ENCODE results near the gene FADS1. TPM values are rescaled to one million over a fixed set of nuclear protein-coding genes. Genes with fewer than 3 reads are reported as not detected.

The FADS1 gene
- total RNA-seq, 6 experiments from 2014 or later = 25.9 to 39.1 (median 36.4) TPM

DNA sequence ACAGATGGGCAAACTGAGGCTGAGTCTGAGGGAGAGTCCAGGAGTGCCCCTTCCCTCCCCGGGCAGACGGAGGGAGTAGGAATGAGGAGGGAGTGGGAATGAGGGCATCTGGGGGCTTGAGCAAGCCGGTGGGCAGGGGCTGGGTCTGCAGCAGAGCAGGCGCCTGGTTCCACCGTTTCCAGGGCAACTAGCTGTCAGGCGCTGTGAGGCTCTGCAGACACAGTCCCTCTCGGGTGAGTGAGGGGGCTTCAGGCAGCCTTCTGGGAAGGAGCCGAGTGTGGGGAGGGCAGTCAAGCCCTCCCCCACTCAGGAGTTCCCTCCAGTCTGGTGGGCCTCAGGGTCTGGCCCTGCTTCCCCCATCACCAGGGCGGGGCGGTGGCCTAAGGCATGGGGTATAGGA lies 43.4 kb downstream of the FADS1 start:
- Mint-ChIP-seq H3K27me3 (ENCODE audit: insufficient read depth) (peaks cover 13% of the 10 kb centered on the region), H3K4me3 (no peak overlapping the region), H3K9me3 (no peaks in the 10 kb centered on the region), H3K4me1 (ENCODE audit: low read depth) (no peaks in the 10 kb centered on the region), H3K36me3 (ENCODE audit: low read depth) (no peaks in the 10 kb centered on the region), H3K27ac (no peak overlapping the region)
- TF ChIP-seq, protein P1, sequence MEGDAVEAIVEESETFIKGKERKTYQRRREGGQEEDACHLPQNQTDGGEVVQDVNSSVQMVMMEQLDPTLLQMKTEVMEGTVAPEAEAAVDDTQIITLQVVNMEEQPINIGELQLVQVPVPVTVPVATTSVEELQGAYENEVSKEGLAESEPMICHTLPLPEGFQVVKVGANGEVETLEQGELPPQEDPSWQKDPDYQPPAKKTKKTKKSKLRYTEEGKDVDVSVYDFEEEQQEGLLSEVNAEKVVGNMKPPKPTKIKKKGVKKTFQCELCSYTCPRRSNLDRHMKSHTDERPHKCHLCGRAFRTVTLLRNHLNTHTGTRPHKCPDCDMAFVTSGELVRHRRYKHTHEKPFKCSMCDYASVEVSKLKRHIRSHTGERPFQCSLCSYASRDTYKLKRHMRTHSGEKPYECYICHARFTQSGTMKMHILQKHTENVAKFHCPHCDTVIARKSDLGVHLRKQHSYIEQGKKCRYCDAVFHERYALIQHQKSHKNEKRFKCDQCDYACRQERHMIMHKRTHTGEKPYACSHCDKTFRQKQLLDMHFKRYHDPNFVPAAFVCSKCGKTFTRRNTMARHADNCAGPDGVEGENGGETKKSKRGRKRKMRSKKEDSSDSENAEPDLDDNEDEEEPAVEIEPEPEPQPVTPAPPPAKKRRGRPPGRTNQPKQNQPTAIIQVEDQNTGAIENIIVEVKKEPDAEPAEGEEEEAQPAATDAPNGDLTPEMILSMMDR (IDR thresholded peaks at IDR 0.05) = no peak
- no peak for DNase-seq

DNA sequence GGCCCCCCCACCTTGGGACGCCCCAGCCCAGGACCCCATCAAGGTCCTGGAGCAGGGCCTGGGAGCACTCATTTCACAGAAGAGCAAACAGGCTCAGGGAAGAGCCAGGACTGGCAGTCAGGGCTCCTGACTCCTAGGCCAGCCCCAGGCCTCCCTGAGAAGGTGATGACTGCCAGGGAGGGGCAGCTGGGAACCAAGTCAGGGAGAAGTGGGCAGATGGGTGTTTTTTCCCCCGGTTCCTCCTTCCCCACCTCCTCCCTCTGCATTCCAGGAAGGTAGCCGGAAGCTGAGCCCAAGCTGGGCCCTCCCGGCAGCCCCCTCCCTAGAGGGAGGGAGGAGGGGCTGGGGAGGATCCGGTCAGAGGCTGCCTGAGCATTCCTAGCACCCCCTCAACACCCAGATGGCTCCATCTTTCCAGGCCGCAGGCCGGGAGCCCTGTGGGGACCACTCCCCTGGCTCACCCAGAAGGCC lies 44.8 kb downstream of the FADS1 start:
- H3K4me3 Mint-ChIP-seq = no peak overlapping the region
- no peaks in the 10 kb centered on the region for H3K36me3 Mint-ChIP-seq (ENCODE audit: low read depth)
- TF ChIP-seq, protein P1 (IDR thresholded peaks at IDR 0.05) = no peak
- no peak for DNase-seq
- H3K27ac Mint-ChIP-seq = no peak overlapping the region
- H3K4me1 Mint-ChIP-seq (ENCODE audit: low read depth) = no peaks in the 10 kb centered on the region
- H3K27me3 Mint-ChIP-seq (ENCODE audit: insufficient read depth) = peaks cover 13% of the 10 kb centered on the region
- H3K9me3 Mint-ChIP-seq = no peaks in the 10 kb centered on the region

DNA sequence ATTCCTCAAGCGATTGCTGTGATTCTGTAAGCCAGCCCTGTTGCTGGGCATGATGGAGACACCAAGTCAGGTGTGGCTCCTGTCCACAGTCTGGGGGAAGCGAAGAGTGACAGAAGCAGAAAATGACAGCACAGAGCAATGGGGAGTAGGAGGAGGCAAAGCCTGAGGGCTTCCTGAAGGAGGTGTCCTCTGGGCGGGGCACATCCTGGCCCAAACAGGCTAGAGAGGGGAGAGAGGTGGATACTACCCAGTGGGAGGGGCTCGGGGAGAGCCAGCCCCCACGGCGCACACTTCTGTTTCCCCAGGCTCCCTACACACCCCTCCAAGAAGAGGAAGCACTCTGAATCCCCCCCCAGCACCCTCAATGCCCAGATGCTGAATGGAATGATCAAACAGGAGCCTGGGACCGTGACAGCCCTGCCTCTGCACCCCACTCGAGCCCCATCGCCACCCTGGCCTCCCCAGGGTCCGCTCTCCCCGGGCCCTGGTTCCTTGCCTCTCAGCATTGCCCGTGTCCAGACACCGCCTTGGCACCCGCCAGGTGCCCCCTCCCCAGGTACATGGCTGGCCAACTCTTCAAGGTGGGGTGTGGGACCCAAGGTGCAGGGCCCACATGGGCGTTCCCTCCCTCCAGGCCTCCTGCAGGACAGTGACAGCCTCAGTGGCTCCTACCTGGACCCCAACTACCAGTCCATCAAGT lies 45.5 kb downstream of the FADS1 start:
- Mint-ChIP-seq H3K9me3 (no peaks in the 10 kb centered on the region), H3K27me3 (ENCODE audit: insufficient read depth) (peaks cover 11% of the 10 kb centered on the region), H3K4me3 (no peak overlapping the region), H3K27ac (no peak overlapping the region), H3K4me1 (ENCODE audit: low read depth) (no peaks in the 10 kb centered on the region), H3K36me3 (ENCODE audit: low read depth) (no peaks in the 10 kb centered on the region)
- TF ChIP-seq, protein P1 (IDR thresholded peaks at IDR 0.05) = no peak
- DNase-seq = no peak

DNA sequence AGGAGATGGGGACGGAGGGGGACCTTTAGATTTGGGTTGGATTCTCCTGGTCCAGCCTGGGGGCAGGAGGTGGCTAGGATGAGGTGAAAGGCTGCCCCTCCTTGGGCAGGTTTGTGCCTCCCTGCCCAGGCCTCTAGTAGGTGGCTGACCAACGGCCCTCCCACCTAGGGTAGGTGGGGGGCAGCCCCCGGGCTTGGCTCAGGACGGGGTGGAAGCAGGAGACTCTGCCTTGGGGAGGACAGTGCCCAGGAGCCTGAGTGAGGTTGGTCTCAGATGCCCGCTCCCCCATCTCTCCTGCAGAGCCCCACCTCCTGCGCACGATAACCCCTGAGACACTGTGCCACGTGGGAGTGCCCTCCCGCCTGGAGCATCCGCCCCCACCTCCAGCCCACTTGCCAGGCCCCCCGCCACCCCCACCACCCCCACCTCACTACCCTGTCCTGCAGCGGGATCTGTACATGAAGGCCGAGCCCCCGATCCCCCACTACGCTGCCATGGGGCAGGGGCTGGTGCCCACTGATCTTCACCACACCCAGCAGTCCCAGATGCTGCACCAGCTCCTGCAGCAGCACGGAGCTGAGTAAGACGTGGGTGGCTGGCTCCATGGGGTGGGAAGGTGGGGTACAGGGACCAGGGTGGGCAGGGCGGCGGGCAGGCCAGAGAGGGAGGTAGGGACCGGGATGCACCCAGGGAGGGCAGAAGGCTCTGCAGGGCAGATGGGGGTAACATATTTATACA lies 46.7 kb downstream of the FADS1 start:
- DNase-seq = no peak
- no peak overlapping the region for H3K27ac Mint-ChIP-seq
- peaks cover 9% of the 10 kb centered on the region for H3K27me3 Mint-ChIP-seq (ENCODE audit: insufficient read depth)
- no peaks in the 10 kb centered on the region for H3K4me1 Mint-ChIP-seq (ENCODE audit: low read depth)
- no peaks in the 10 kb centered on the region for H3K9me3 Mint-ChIP-seq
- no peak overlapping the region for H3K4me3 Mint-ChIP-seq
- TF ChIP-seq, protein P1 (IDR thresholded peaks at IDR 0.05) = no peak
- no peaks in the 10 kb centered on the region for H3K36me3 Mint-ChIP-seq (ENCODE audit: low read depth)

DNA sequence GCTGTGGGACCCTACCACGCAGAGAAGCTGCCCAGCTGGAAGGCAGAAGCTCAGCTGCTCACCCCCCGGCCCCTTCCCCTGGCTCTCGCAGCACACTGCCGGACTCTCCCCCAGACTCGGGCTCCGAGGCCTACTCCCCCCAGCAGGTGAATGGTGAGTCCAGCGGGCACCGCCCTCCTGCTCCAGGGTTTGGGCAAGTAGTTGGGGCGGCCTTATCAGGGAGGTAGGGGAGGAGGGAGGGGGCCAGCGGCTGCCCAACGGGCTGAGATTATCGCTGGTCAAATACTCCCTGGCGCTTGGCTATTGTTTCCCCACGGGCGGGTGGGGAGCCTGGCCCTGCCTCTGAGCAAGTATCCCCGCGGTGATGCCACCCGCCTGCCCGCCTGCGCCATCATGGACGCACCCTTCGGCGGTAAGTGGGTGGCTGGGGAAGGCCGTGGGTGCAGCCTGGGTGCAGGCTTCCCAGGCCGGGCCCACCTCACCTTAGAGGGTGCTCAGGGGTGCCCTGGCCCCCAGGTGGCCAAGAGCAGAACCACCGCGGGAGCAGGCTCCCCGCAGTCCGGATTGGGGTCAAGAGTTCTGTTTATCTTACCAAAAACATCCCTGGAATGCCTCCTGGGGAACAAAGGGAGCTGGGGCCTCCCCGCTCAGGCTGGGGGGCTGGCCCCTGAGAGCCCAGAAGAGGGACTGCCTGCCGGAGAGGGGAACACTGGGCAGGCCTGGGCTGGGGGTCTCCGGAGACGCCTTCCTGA lies 47.5 kb downstream of the FADS1 start:
- no peaks in the 10 kb centered on the region for H3K36me3 Mint-ChIP-seq (ENCODE audit: low read depth)
- H3K27me3 Mint-ChIP-seq (ENCODE audit: insufficient read depth) = peaks cover 4% of the 10 kb centered on the region
- no peaks in the 10 kb centered on the region for H3K4me1 Mint-ChIP-seq (ENCODE audit: low read depth)
- H3K27ac Mint-ChIP-seq = no peak overlapping the region
- H3K9me3 Mint-ChIP-seq = no peaks in the 10 kb centered on the region
- TF ChIP-seq, protein P1 (IDR thresholded peaks at IDR 0.05) = peak; percentile 71
- no peak overlapping the region for H3K4me3 Mint-ChIP-seq
- no peak for DNase-seq
